Measurements from ENCODE around the gene PLXNA2. TPM values are rescaled to one million over a fixed set of nuclear protein-coding genes. Genes with fewer than 3 reads are reported as not detected.

Gene PLXNA2
- total RNA-seq, 4 donors from 2014 or later: 26.9 to 54.0 (median 46.1) TPM

GRCh38 chr1:208139434-208140045 lies 104.6 kb downstream of the PLXNA2 start:
- peaks cover 0 to 19% (median 6%) of the 10 kb centered on the region in 3 donors for H3K4me1 ChIP-seq
- no peak overlapping the region for H3K27ac ChIP-seq
- no peak overlapping the region for H3K4me3 ChIP-seq
- intact Hi-C loops (cut with DNase I): loop anchor here (10.0 kb wide), 1 partner anchor 45 kb away; no protein-coding TSS in a partner anchor
- WGBS, 2 donors: 51 to 53% methylated on average over 3 of the region's 3 CpGs
- peaks cover 0 to 86% (median 7%) of the 10 kb centered on the region in 3 donors for H3K36me3 ChIP-seq
- H3K27me3 ChIP-seq: no peaks in the 10 kb centered on the region
- H3K9me3 ChIP-seq: no peaks in the 10 kb centered on the region
- DNase-seq: no peak
- TF ChIP-seq CTCF (IDR thresholded peaks at IDR 0.05) (no peak), POLR2A (IDR thresholded peaks at IDR 0.05) (no peak)

GRCh38 chr1:208137193-208137592 lies 107.0 kb downstream of the PLXNA2 start:
- no peak overlapping the region for H3K4me3 ChIP-seq
- no peak overlapping the region for H3K27ac ChIP-seq
- intact Hi-C loops (cut with DNase I): loop anchor here (10.0 kb wide), 1 partner anchor 48 kb away; no protein-coding TSS in a partner anchor
- H3K27me3 ChIP-seq: no peaks in the 10 kb centered on the region
- WGBS, 2 donors: 73 to 79% methylated on average over 3 to 4 of the region's 4 CpGs
- DNase-seq: no peak
- TF ChIP-seq CTCF (IDR thresholded peaks at IDR 0.05) (no peak), POLR2A (IDR thresholded peaks at IDR 0.05) (no peak)
- peaks cover 0 to 81% (median 7%) of the 10 kb centered on the region in 3 donors for H3K36me3 ChIP-seq
- H3K9me3 ChIP-seq: no peaks in the 10 kb centered on the region
- H3K4me1 ChIP-seq: peaks cover 0 to 37% (median 9%) of the 10 kb centered on the region in 3 donors

GRCh38 chr1:208136459-208137182 lies 107.6 kb downstream of the PLXNA2 start:
- Histone ChIP-seq H3K27ac (no peak overlapping the region), H3K27me3 (no peaks in the 10 kb centered on the region), H3K4me1 (peaks cover 4 to 43% (median 13%) of the 10 kb centered on the region in 3 donors), H3K36me3 (peaks cover 0 to 78% (median 7%) of the 10 kb centered on the region in 3 donors), H3K4me3 (no peak overlapping the region), H3K9me3 (no peaks in the 10 kb centered on the region)
- TF ChIP-seq CTCF (IDR thresholded peaks at IDR 0.05) (no peak), POLR2A (IDR thresholded peaks at IDR 0.05) (no peak)
- 70 to 72% methylated on average over 3 of the region's 5 CpGs for WGBS, 2 donors
- DNase-seq: no peak
- intact Hi-C loops (cut with DNase I): loop anchor here (10.0 kb wide), 1 partner anchor 48 kb away; no protein-coding TSS in a partner anchor

GRCh38 chr1:208135354-208135753 lies 108.8 kb downstream of the PLXNA2 start:
- H3K27me3 ChIP-seq: no peaks in the 10 kb centered on the region
- TF ChIP-seq POLR2A (IDR thresholded peaks at IDR 0.05) (no peak), CTCF (IDR thresholded peaks at IDR 0.05) (no peak)
- no peak for DNase-seq
- H3K27ac ChIP-seq: peak overlapping the region in 1 of 4 donors; percentile 25
- H3K4me3 ChIP-seq: no peak overlapping the region
- peaks cover 4 to 47% (median 14%) of the 10 kb centered on the region in 3 donors for H3K4me1 ChIP-seq
- H3K36me3 ChIP-seq: peaks cover 0 to 78% (median 0%) of the 10 kb centered on the region in 3 donors
- no peaks in the 10 kb centered on the region for H3K9me3 ChIP-seq
- intact Hi-C loops (cut with DNase I): loop anchor here (10.0 kb wide), 1 partner anchor 49 kb away; no protein-coding TSS in a partner anchor
- WGBS, 2 donors: 25% methylated on average over 2 of the region's 2 CpGs; no CpG with 5 or more reads in 1 of the 2 donors

- H3K9me3 ChIP-seq: no peaks in the 10 kb centered on the region
- H3K27me3 ChIP-seq: no peaks in the 10 kb centered on the region
- H3K27ac ChIP-seq: no peak overlapping the region
- TF ChIP-seq POLR2A (IDR thresholded peaks at IDR 0.05) (no peak), CTCF (IDR thresholded peaks at IDR 0.05) (no peak)
- H3K4me1 ChIP-seq: peaks cover 4 to 47% (median 14%) of the 10 kb centered on the region in 3 donors
- H3K4me3 ChIP-seq: no peak overlapping the region
- intact Hi-C loops (cut with DNase I): loop anchor here (10.0 kb wide), 1 partner anchor 50 kb away; no protein-coding TSS in a partner anchor
- DNase-seq: no peak
- WGBS, 2 donors: 68 to 74% methylated on average over 5 of the region's 5 CpGs
- H3K36me3 ChIP-seq: peaks cover 0 to 78% (median 0%) of the 10 kb centered on the region in 3 donors
Observed at GRCh38 chr1:208134491-208134890, 109.7 kb downstream of the PLXNA2 start.

All from esophagus squamous epithelium (tissue), 5 donors.